ENCODE results near the gene TAGLN.

DNA sequence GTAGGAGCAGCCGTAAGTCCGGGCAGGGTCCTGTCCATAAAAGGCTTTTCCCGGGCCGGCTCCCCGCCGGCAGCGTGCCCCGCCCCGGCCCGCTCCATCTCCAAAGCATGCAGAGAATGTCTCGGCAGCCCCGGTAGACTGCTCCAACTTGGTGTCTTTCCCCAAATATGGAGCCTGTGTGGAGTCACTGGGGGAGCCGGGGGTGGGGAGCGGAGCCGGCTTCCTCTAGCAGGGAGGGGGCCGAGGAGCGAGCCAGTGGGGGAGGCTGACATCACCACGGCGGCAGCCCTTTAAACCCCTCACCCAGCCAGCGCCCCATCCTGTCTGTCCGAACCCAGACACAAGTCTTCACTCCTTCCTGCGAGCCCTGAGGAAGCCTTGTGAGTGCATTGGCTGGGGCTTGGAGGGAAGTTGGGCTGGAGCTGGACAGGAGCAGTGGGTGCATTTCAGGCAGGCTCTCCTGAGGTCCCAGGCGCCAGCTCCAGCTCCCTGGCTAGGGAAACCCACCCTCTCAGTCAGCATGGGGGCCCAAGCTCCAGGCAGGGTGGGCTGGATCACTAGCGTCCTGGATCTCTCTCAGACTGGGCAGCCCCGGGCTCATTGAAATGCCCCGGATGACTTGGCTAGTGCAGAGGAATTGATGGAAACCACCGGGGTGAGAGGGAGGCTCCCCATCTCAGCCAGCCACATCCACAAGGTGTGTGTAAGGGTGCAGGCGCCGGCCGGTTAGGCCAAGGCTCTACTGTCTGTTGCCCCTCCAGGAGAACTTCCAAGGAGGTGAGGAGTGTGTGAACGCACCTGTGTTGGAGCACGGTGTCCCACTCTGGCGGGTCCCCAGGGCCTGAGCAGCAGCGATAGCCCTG is at the start of gene TAGLN:
- TF ChIP-seq EZH2 (IDR thresholded peaks at IDR 0.05; ENCODE audit: low read depth, low read length, severe bottlenecking), result no peak
- TF ChIP-seq POLR2A (IDR thresholded peaks at IDR 0.05; ENCODE audit: control extremely low read depth in 1 of 2, low read depth in 2 of 2, low read length in 2 of 2), result peak; percentile 39 to 81
